ENCODE results near the gene TMEM132D. TPM values are rescaled to one million over a fixed set of nuclear protein-coding genes. Genes with fewer than 3 reads are reported as not detected.

Gene TMEM132D
- total RNA-seq, 4 donors from 2014 or later: not detected

DNA sequence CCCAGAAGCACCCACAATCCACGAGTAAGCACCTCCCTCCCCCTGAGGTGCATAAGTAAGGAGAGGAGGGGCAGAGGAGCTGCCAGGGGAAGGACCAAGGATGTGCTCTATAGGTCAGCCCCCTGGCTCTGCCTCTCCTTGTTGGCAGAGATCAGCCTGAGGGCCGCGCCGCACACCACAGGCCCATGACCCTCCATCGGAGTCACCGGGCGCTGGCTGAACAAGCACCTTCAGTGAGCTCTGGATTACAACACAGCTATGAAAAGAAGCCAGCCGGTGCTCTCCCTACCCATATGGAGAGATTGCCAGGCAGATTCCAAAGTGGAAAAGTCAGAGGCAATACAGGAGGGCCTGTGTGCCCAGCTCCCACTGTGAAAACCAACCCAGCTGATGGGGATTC lies 793.2 kb downstream of the TMEM132D start:
- ATAC-seq (ENCODE audit: low FRiP score): no peak
- DNase-seq (ENCODE audit: low spot score): no peak
- TF ChIP-seq, protein P1, sequence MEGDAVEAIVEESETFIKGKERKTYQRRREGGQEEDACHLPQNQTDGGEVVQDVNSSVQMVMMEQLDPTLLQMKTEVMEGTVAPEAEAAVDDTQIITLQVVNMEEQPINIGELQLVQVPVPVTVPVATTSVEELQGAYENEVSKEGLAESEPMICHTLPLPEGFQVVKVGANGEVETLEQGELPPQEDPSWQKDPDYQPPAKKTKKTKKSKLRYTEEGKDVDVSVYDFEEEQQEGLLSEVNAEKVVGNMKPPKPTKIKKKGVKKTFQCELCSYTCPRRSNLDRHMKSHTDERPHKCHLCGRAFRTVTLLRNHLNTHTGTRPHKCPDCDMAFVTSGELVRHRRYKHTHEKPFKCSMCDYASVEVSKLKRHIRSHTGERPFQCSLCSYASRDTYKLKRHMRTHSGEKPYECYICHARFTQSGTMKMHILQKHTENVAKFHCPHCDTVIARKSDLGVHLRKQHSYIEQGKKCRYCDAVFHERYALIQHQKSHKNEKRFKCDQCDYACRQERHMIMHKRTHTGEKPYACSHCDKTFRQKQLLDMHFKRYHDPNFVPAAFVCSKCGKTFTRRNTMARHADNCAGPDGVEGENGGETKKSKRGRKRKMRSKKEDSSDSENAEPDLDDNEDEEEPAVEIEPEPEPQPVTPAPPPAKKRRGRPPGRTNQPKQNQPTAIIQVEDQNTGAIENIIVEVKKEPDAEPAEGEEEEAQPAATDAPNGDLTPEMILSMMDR (IDR thresholded peaks at IDR 0.05): no peak

DNA sequence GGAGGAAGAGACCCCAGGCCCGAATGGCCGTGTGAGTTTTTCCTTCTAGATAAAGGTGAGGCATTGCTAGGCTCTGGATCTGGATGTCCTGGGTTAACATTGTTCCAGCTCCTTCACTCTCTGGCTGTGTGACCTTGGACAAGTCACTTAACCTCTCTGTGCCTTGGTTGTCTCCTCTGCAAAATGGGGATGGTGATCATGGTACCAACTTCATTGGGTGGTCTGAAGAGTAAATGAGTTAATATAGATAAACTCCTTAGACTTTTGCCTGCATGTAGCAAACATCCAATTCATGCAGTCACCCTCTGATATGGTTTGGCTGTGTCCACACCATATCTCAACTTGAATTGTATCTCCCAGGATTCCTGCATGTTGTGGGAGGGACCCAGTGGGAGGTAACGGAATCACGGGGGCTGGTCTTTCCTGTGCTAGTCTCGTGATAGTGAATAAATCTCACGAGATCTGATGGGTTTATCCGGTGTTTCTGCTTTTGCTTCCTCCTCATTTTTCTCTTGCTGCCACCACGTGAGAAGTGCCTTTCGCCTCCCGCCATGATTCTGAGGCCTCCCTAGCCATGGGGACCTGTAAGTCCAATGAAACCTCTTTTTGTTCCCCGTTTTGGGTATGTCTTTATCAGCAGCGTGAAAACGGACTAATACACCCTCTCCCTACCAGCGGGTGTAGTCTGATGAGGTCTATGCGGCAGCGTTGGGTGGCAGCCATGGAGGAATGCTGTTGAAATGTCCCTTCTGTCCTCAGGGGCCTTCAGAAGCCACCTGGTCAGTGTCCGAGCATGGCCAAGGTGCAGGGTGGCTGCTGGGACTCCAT lies 794.4 kb downstream of the TMEM132D start:
- no peak for ATAC-seq (ENCODE audit: low FRiP score)
- TF ChIP-seq, protein P1 (IDR thresholded peaks at IDR 0.05): no peak
- no peak for DNase-seq (ENCODE audit: low spot score)

DNA sequence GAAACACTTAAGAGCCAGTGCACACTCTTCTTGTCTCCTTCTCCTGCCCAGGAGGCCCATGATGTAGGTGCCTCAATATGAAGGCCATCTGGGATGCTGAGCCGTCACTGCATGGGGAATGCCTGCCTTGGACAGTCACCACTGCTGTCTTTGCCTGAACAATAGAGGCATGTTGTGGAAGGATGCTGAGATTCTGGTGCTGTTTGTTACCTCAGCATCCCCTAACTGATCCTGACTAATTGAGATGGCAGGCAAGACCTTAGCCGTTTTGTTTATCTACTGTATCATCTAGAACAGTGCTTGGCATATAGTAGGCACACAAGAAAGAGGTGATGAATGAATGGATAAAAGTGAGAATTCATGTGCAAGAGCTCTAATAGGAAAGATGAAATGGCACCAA lies 797.1 kb downstream of the TMEM132D start:
- no peak for DNase-seq (ENCODE audit: low spot score)
- ATAC-seq (ENCODE audit: low FRiP score): no peak
- TF ChIP-seq, protein P1 (IDR thresholded peaks at IDR 0.05): no peak

DNA sequence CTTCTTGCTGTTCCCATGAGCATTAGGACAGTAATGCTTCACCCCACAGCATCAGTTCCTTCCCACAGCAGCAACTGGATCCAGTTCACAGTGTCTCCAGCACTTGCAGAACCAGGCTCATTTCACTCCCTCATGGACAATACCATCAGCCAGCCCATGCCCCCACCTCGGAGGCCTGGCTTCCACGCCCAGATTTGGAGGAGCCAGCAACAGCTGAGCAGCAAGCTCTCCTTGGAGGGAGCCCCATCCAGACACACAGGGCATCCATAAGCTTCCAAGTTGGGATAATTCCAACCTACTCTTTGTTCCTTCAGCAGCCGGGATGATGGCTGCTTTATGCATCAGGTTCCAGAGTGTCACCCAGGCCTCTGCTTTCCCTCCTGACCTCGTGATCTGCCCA lies 800.6 kb downstream of the TMEM132D start:
- TF ChIP-seq, protein P1 (IDR thresholded peaks at IDR 0.05): no peak
- ATAC-seq (ENCODE audit: low FRiP score) (no peak), DNase-seq (ENCODE audit: low spot score) (no peak)

DNA sequence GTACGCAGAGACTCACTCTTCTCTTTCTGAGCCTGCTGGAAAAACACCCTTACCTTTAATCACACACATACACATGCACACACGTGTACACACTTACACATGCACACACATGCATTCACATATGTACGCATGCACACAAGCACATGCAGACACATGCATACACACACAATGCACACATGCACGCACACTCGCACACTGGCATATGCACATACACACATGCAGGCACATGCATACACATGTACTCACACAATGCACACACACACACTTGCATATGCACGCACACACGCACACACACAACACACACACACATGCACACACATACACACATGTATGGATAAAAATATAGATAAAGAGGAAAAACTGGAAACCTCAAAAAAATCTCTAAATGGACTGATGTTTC lies 801.6 kb downstream of the TMEM132D start:
- TF ChIP-seq, protein P1 (IDR thresholded peaks at IDR 0.05): no peak
- ATAC-seq (ENCODE audit: low FRiP score): no peak
- no peak for DNase-seq (ENCODE audit: low spot score)

DNA sequence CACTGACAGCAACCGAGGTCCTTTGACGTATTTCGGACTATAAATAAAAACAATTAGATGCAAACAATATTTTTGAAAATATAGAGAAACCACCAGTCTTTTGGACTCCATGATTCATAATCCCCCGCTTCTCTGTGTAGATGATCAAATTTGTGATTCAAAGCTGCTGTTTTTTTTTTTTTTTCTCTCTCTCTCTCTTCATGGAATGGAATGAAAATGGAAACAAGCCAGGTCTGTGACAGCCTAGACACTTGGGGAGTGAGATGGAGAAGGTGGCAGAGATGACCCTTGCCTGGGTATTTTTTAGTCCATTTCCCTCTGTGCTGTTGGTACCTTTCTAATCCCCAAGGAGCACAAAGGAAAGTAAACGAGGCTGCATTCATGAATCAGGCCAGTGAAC lies 802.0 kb downstream of the TMEM132D start:
- TF ChIP-seq, protein P1 (IDR thresholded peaks at IDR 0.05): no peak
- ATAC-seq (ENCODE audit: low FRiP score): no peak

DNA sequence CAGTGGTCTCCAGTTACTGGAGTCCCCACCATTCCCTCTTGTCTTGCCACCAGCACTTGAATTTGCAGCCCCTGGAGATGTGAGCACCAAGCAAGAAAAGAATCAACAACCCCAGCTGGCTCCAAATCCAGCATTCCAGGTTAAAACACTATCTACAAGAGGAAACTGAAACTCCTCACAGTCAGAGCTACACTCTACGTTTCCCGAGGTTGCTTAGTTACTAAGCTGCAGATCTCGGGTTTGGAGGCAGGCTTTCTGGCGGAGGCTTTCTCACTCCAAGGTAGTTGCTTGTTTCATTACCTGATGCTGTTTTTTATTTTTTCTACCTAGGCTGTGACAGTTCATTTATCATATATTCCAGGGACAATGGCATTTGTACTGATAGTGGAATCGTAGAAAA lies 802.4 kb downstream of the TMEM132D start:
- TF ChIP-seq, protein P1 (IDR thresholded peaks at IDR 0.05): no peak

More for the DNA sequence above, 802.0 kb downstream of the TMEM132D start:
- DNase-seq (ENCODE audit: low spot score): no peak

More for the DNA sequence above, 802.4 kb downstream of the TMEM132D start:
- no peak for ATAC-seq (ENCODE audit: low FRiP score)
- DNase-seq (ENCODE audit: low spot score): no peak

All from omental fat pad (tissue), 4 donors.